ENCODE data around the gene MARCHF9. TPM values are rescaled to one million over a fixed set of nuclear protein-coding genes. Genes with fewer than 3 reads are reported as not detected.

The MARCHF9 gene
- total RNA-seq, 1 donor from 2014 or later, result 19.2 TPM

DNA sequence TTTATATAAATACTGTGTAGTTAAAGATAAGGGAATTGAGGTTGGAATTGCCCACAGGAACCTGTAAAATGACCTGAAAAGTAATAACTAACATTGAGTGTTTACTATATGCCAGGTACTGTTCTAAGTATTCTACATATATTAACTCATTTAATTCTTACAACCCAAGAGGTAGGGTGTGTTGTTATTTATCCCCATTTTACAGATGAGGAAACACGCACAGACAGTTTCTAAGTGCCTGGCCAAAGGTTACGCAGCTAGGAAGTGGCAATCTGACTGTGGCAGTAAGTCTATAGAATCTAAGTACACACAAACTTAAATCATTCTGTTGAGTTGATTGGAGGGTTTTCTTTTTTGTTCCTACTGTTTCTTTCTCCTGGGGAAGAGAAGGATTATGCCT is 11.1 kb upstream of the MARCHF9 start:
- peaks cover 35% of the 10 kb centered on the region for H3K27me3 Mint-ChIP-seq (ENCODE audit: unreplicated experiment)
- peak overlapping the region; percentile 97 for H3K4me3 Mint-ChIP-seq (ENCODE audit: unreplicated experiment)
- no peak for TF ChIP-seq CTCF (IDR thresholded peaks at IDR 0.05)
- H3K9me3 Mint-ChIP-seq (ENCODE audit: unreplicated experiment), result no peaks in the 10 kb centered on the region
- H3K36me3 Mint-ChIP-seq (ENCODE audit: unreplicated experiment), result peaks cover 14% of the 10 kb centered on the region
- peak overlapping the region; percentile 100 for H3K27ac Mint-ChIP-seq (ENCODE audit: unreplicated experiment)
- peaks cover 23% of the 10 kb centered on the region for H3K4me1 Mint-ChIP-seq (ENCODE audit: unreplicated experiment)
- no peak for DNase-seq (ENCODE audit: extremely low spot score, unreplicated experiment)

- peak overlapping the region; percentile 97 for H3K4me3 Mint-ChIP-seq (ENCODE audit: unreplicated experiment)
- DNase-seq (ENCODE audit: extremely low spot score, unreplicated experiment), result no peak
- peaks cover 30% of the 10 kb centered on the region for H3K27me3 Mint-ChIP-seq (ENCODE audit: unreplicated experiment)
- H3K27ac Mint-ChIP-seq (ENCODE audit: unreplicated experiment), result peak overlapping the region; percentile 100
- peaks cover 19% of the 10 kb centered on the region for H3K36me3 Mint-ChIP-seq (ENCODE audit: unreplicated experiment)
- no peak for TF ChIP-seq CTCF (IDR thresholded peaks at IDR 0.05)
- no peaks in the 10 kb centered on the region for H3K9me3 Mint-ChIP-seq (ENCODE audit: unreplicated experiment)
- peaks cover 18% of the 10 kb centered on the region for H3K4me1 Mint-ChIP-seq (ENCODE audit: unreplicated experiment)
Observed at GRCh38 chr12:57744194-57744776, 10.6 kb upstream of the MARCHF9 start.

DNA sequence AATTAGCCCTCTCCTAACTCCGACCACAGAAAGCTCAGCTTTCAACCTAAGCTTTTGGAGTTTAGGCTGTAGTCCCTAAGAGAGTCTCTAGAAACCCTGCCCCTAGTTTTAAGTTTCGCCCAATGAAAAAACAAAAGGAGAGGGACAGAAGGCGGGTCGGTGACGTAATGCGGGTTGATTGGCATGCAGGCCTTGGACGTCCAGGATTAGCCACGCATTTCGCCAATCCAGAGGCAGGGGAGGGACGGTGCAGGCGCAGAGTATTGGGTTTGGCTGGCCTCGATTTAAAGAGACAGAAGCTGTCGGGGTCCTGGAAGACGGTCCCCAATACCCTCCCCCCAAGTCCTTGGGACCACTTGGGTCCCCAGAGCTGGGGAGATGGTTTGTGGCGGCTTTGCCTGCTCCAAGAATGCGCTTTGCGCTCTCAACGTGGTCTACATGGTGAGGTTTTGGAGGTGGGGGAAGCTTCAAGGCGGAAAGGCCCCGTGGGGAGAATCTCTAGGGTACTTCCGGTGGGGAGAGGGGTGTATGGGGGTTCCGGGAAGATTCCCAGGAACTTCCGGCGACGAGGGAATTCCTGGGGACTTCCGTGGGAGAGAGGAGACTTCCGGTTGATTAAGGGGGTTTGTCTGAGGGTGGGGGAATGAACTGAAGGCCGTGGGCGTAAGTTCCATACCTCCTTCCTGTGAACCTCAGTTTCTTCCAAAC is 10.0 kb upstream of the MARCHF9 start, which contains the start of gene TSPAN31:
TSS of gene TSPAN31 (plus strand) at position 263 of the 708 bp plus-strand sequence. CDS start at position 379, 116 bp downstream.
- Mint-ChIP-seq H3K4me3 (ENCODE audit: unreplicated experiment) (peak within 1 kb of the TSS; percentile 97), H3K36me3 (ENCODE audit: unreplicated experiment) (peaks cover 21% of the 10 kb centered on the region), H3K9me3 (ENCODE audit: unreplicated experiment) (no peaks in the 10 kb centered on the region), H3K27me3 (ENCODE audit: unreplicated experiment) (peaks cover 24% of the 10 kb centered on the region), H3K4me1 (ENCODE audit: unreplicated experiment) (peaks cover 17% of the 10 kb centered on the region), H3K27ac (ENCODE audit: unreplicated experiment) (peak within 1 kb of the TSS; percentile 100)
- peak; percentile 97 for DNase-seq (ENCODE audit: extremely low spot score, unreplicated experiment)
- no peak for TF ChIP-seq CTCF (IDR thresholded peaks at IDR 0.05)

DNA sequence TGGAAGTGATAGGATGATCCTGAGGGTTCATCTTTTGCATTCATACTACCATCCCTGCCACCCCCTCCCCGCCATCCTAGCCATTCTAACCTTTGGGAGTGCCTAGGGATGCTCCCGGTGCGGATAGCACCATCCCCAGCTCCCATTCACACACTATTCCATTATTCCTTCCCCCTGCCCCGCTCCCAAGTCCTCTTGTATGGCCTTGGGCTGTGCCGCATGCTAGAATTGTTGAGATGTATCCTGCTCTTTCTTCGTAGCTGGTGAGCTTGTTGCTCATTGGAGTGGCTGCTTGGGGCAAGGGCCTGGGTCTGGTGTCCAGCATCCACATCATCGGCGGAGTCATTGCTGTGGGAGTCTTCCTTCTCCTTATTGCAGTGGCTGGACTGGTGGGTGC is 9.4 kb upstream of the MARCHF9 start:
- Mint-ChIP-seq H3K36me3 (ENCODE audit: unreplicated experiment) (peaks cover 25% of the 10 kb centered on the region), H3K27me3 (ENCODE audit: unreplicated experiment) (peaks cover 20% of the 10 kb centered on the region), H3K27ac (ENCODE audit: unreplicated experiment) (peak overlapping the region; percentile 100), H3K9me3 (ENCODE audit: unreplicated experiment) (no peaks in the 10 kb centered on the region), H3K4me3 (ENCODE audit: unreplicated experiment) (peak overlapping the region; percentile 97), H3K4me1 (ENCODE audit: unreplicated experiment) (peaks cover 19% of the 10 kb centered on the region)
- no peak for DNase-seq (ENCODE audit: extremely low spot score, unreplicated experiment)
- no peak for TF ChIP-seq CTCF (IDR thresholded peaks at IDR 0.05)

GRCh38 chr12:57746025-57746424 is 8.9 kb upstream of the MARCHF9 start:
- H3K4me1 Mint-ChIP-seq (ENCODE audit: unreplicated experiment), result peaks cover 24% of the 10 kb centered on the region
- peak overlapping the region; percentile 100 for H3K27ac Mint-ChIP-seq (ENCODE audit: unreplicated experiment)
- H3K4me3 Mint-ChIP-seq (ENCODE audit: unreplicated experiment), result peak overlapping the region; percentile 97
- DNase-seq (ENCODE audit: extremely low spot score, unreplicated experiment), result no peak
- H3K27me3 Mint-ChIP-seq (ENCODE audit: unreplicated experiment), result peaks cover 15% of the 10 kb centered on the region
- H3K36me3 Mint-ChIP-seq (ENCODE audit: unreplicated experiment), result peaks cover 28% of the 10 kb centered on the region
- H3K9me3 Mint-ChIP-seq (ENCODE audit: unreplicated experiment), result no peaks in the 10 kb centered on the region
- no peak for TF ChIP-seq CTCF (IDR thresholded peaks at IDR 0.05)
